ENCODE results near the gene LARP4B.

DNA sequence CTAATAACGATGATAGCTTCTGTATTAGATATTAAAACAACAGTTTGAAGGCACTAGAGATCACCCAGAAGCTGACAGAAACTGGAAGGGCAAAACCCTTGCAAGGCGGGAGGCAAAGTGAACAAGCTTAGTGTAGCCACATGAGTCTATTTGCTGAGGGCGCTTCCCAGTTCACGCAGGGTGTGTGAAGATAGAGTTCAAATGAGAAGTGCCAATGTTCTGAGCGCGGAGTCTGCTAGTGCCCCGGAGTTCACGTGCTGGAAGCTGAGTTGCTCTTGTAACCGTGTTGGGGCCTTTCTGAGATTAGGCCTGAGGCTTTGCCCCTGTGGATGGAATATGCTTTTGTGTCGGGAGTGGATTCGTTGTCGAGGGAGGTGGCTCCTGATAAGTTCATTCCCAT is 40.1 kb upstream of the LARP4B start:
- TF ChIP-seq, protein P1, sequence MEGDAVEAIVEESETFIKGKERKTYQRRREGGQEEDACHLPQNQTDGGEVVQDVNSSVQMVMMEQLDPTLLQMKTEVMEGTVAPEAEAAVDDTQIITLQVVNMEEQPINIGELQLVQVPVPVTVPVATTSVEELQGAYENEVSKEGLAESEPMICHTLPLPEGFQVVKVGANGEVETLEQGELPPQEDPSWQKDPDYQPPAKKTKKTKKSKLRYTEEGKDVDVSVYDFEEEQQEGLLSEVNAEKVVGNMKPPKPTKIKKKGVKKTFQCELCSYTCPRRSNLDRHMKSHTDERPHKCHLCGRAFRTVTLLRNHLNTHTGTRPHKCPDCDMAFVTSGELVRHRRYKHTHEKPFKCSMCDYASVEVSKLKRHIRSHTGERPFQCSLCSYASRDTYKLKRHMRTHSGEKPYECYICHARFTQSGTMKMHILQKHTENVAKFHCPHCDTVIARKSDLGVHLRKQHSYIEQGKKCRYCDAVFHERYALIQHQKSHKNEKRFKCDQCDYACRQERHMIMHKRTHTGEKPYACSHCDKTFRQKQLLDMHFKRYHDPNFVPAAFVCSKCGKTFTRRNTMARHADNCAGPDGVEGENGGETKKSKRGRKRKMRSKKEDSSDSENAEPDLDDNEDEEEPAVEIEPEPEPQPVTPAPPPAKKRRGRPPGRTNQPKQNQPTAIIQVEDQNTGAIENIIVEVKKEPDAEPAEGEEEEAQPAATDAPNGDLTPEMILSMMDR (IDR thresholded peaks at IDR 0.05), result no peak
- TF ChIP-seq EZH2 (IDR thresholded peaks at IDR 0.05) (no peak), EZH2phosphoT487 (IDR thresholded peaks at IDR 0.05) (no peak)

Measured in neural progenitor cell (in vitro differentiated cells).